Measurements from ENCODE around the gene FRMD1. TPM values are rescaled to one million over a fixed set of nuclear protein-coding genes. Genes with fewer than 3 reads are reported as not detected.

Gene FRMD1
- polyA plus RNA-seq, 3 donors, result not detected

DNA sequence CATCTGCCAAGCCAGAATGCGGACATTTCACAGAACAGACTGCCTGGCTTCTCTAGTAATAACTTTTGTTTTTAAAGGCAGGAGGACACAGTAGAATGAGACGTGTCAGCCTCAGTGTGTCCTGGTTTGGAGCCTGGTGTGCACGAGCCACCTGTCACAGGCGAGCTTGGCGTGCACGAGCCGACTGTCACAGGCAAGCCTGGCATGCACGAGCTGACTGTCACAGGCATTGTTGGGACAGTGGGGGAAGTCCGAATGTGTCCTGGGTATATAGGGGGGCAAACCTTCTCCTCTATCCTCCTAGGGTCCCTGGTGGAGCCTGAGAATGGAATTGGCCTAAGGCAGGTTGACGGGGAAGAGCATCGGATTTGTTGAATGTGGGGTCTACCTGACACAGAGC is 74.1 kb downstream of the FRMD1 start:
- H3K36me3 ChIP-seq (replicated peaks in 1 of 2; ENCODE audit: control insufficient read depth in 1 of 2, insufficient read depth in 2 of 2, low read length in 2 of 2), result no peaks in the 10 kb centered on the region
- no peak overlapping the region for H3K4me2 ChIP-seq (replicated peaks; ENCODE audit: extremely low read depth, low read length, poor library complexity, severe bottlenecking)
- Mint-ChIP-seq H3K9me3 (peaks cover 3 to 5% (median 4%) of the 10 kb centered on the region in 7 donors), H3K27ac (no peak overlapping the region), H3K4me1 (peaks cover 4% of the 10 kb centered on the region), H3K27me3 (ENCODE audit: low read depth in 3 of 3) (peaks cover 3 to 8% (median 6%) of the 10 kb centered on the region in 3 donors), H3K4me3 (no peak overlapping the region), H3K36me3 (no peaks in the 10 kb centered on the region)
- no peaks in the 10 kb centered on the region for H3K4me1 ChIP-seq (ENCODE audit: control insufficient read depth in 1 of 2, insufficient read depth in 2 of 2, low read length in 2 of 2)
- no peak overlapping the region for H3K27ac ChIP-seq (ENCODE audit: low read depth in 1 of 2, low read length in 2 of 2)
- no peaks in the 10 kb centered on the region for H3K27me3 ChIP-seq (ENCODE audit: control insufficient read depth in 2 of 2, insufficient read depth in 2 of 2, low read length in 2 of 2)
- intact Hi-C loops (cut with micrococcal nuclease), result no loop called here
- DNase-seq, result no peak
- no peaks in the 10 kb centered on the region for H4K20me1 ChIP-seq (ENCODE audit: insufficient read depth, low read length)
- no peaks in the 10 kb centered on the region for H3K79me2 ChIP-seq (ENCODE audit: insufficient read depth, low read length)
- no peaks in the 10 kb centered on the region for H3K9me3 ChIP-seq (replicated peaks in 1 of 2; ENCODE audit: control insufficient read depth in 1 of 2, insufficient read depth in 1 of 2, low read length in 2 of 2)
- H3K4me3 ChIP-seq (replicated peaks in 1 of 3; ENCODE audit: low read depth in 2 of 3, low read length in 3 of 3), result no peak overlapping the region
- 100% methylated on average over 5 of the region's 11 CpGs for WGBS (ENCODE audit: insufficient coverage)
- H2AFZ ChIP-seq (ENCODE audit: insufficient read depth, low read depth, low read length, poor library complexity, severe bottlenecking), result no peak overlapping the region
- TF ChIP-seq, protein P1, sequence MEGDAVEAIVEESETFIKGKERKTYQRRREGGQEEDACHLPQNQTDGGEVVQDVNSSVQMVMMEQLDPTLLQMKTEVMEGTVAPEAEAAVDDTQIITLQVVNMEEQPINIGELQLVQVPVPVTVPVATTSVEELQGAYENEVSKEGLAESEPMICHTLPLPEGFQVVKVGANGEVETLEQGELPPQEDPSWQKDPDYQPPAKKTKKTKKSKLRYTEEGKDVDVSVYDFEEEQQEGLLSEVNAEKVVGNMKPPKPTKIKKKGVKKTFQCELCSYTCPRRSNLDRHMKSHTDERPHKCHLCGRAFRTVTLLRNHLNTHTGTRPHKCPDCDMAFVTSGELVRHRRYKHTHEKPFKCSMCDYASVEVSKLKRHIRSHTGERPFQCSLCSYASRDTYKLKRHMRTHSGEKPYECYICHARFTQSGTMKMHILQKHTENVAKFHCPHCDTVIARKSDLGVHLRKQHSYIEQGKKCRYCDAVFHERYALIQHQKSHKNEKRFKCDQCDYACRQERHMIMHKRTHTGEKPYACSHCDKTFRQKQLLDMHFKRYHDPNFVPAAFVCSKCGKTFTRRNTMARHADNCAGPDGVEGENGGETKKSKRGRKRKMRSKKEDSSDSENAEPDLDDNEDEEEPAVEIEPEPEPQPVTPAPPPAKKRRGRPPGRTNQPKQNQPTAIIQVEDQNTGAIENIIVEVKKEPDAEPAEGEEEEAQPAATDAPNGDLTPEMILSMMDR (IDR thresholded peaks at IDR 0.05), result no peak
- no peak overlapping the region for H3K9ac ChIP-seq (ENCODE audit: insufficient read depth, low read length, poor library complexity, severe bottlenecking)

DNA sequence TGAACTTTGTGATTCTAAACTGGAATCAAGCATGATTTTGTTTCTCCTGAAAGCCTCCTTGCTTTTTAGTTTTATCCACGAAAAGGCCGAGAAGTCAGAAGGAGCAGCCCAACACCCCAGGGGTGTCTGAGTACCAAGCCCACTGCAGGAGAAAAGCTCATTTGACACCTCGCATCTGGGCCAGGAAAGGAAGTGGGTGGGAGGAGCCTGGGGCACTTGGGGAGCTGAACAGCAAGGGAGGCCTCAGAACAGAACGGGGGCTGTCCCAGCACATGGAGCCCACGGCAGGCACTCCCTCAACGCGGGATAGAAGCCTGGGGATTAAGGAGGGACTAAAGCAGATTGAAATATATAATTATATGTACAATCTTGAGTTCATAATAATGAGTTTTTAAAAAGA is 75.0 kb downstream of the FRMD1 start:
- no peaks in the 10 kb centered on the region for H3K36me3 ChIP-seq (replicated peaks in 1 of 2; ENCODE audit: control insufficient read depth in 1 of 2, insufficient read depth in 2 of 2, low read length in 2 of 2)
- no peak overlapping the region for H3K9ac ChIP-seq (ENCODE audit: insufficient read depth, low read length, poor library complexity, severe bottlenecking)
- no peaks in the 10 kb centered on the region for H3K4me1 ChIP-seq (ENCODE audit: control insufficient read depth in 1 of 2, insufficient read depth in 2 of 2, low read length in 2 of 2)
- Mint-ChIP-seq H3K9me3 (peaks cover 0 to 4% (median 2%) of the 10 kb centered on the region in 7 donors), H3K27ac (no peak overlapping the region), H3K27me3 (ENCODE audit: low read depth in 3 of 3) (peaks cover 3 to 8% (median 3%) of the 10 kb centered on the region in 3 donors), H3K4me3 (no peak overlapping the region), H3K4me1 (peaks cover 4% of the 10 kb centered on the region), H3K36me3 (no peaks in the 10 kb centered on the region)
- no peak overlapping the region for H3K4me3 ChIP-seq (replicated peaks in 1 of 3; ENCODE audit: low read depth in 2 of 3, low read length in 3 of 3)
- no peaks in the 10 kb centered on the region for H3K79me2 ChIP-seq (ENCODE audit: insufficient read depth, low read length)
- TF ChIP-seq, protein P1 (IDR thresholded peaks at IDR 0.05), result no peak
- no peaks in the 10 kb centered on the region for H3K27me3 ChIP-seq (ENCODE audit: control insufficient read depth in 2 of 2, insufficient read depth in 2 of 2, low read length in 2 of 2)
- H2AFZ ChIP-seq (ENCODE audit: insufficient read depth, low read depth, low read length, poor library complexity, severe bottlenecking), result no peak overlapping the region
- H3K9me3 ChIP-seq (replicated peaks in 1 of 2; ENCODE audit: control insufficient read depth in 1 of 2, insufficient read depth in 1 of 2, low read length in 2 of 2), result no peaks in the 10 kb centered on the region
- no peak overlapping the region for H3K4me2 ChIP-seq (replicated peaks; ENCODE audit: extremely low read depth, low read length, poor library complexity, severe bottlenecking)
- 62% methylated on average over 3 of the region's 7 CpGs for WGBS (ENCODE audit: insufficient coverage)
- no peak for DNase-seq
- intact Hi-C loops (cut with micrococcal nuclease), result no loop called here
- H3K27ac ChIP-seq (ENCODE audit: low read depth in 1 of 2, low read length in 2 of 2), result no peak overlapping the region
- H4K20me1 ChIP-seq (ENCODE audit: insufficient read depth, low read length), result no peaks in the 10 kb centered on the region

Other genes starting within 250 kb of the FRMD1 start
- not detected for gene KIF25, start 81.5 kb downstream of the FRMD1 start, polyA plus RNA-seq
- gene DACT2, start 240.6 kb upstream of the FRMD1 start, polyA plus RNA-seq, result not detected

All from CD14-positive monocyte (primary cell).